WTC11 (cell line): ENCODE results near the gene SP3. TPM values are rescaled to one million over a fixed set of nuclear protein-coding genes. Genes with fewer than 3 reads are reported as not detected.

Source experiments
- ATAC-seq: fragments of 200-7000 bp; cut with Tn5 transposase; 2 replicates; pipeline ENCODE4 v1.10.0; 2021; ENCODE audit warnings: mild to moderate bottlenecking, moderate library complexity
- CTCF ChIA-PET: fragments of 300-600 bp; sonication (Branson Sonifier 250); formaldehyde crosslinking; loops from one replicate; lab custom pipeline; 2021; ENCODE audit warnings: antibody characterized with exemption; lab: Charles Lee
- POLR2A ChIA-PET: fragments of 350-600 bp; sonication (Branson Sonifier 250); formaldehyde crosslinking; loops from one replicate; lab custom pipeline; 2021; ENCODE audit warnings: antibody characterized with exemption; lab: Charles Lee
- DNase-seq: peaks from one replicate; pipeline ENCODE4 v3.0.0; 2021; ENCODE audit warnings: low spot score
- H3K27ac Mint-ChIP-seq: 2 replicates; pipeline ENCODE4 v1.8.0; 2021; ENCODE audit warnings: mixed read lengths
- H3K27me3 Mint-ChIP-seq: 2 replicates; pipeline ENCODE4 v1.8.0; 2021; ENCODE audit warnings: low read depth, mild to moderate bottlenecking, moderate library complexity, mixed read lengths
- H3K36me3 Mint-ChIP-seq: 2 replicates; pipeline ENCODE4 v1.8.0; 2021; ENCODE audit warnings: mixed read lengths
- H3K4me1 Mint-ChIP-seq: 2 replicates; pipeline ENCODE4 v1.8.0; 2022; ENCODE audit warnings: mixed read lengths
- H3K4me3 Mint-ChIP-seq: 2 replicates; pipeline ENCODE4 v1.8.0; 2021; ENCODE audit warnings: mild to moderate bottlenecking, moderate library complexity, mixed read lengths
- H3K9me3 Mint-ChIP-seq: 2 replicates; pipeline ENCODE4 v1.8.0; 2021; ENCODE audit warnings: mixed read lengths
- ATF6 ChIP-seq: sonication (generic); formaldehyde crosslinking; IDR thresholded peaks from 2 replicates; pipeline ENCODE4 v1.8.1; 2023; ENCODE audit warnings: mild to moderate bottlenecking, missing genetic modification reagents
- CBFB ChIP-seq: sonication (generic); formaldehyde crosslinking; IDR thresholded peaks from 2 replicates; pipeline ENCODE4 v1.8.1; 2022; ENCODE audit warnings: mild to moderate bottlenecking, low read depth, missing genetic modification reagents
- E2F1 ChIP-seq: sonication (generic); formaldehyde crosslinking; IDR thresholded peaks from 2 replicates; pipeline ENCODE4 v1.8.0; 2022; ENCODE audit warnings: mild to moderate bottlenecking, missing genetic modification reagents
- ERG ChIP-seq: fragments of 250-450 bp; sonication (Bioruptor Pico); IDR thresholded peaks from 2 replicates; pipeline ENCODE4 v1.8.0; 2021; ENCODE audit warnings: mild to moderate bottlenecking
- ETV6 ChIP-seq: sonication (generic); formaldehyde crosslinking; IDR thresholded peaks from 2 replicates; pipeline ENCODE4 v1.8.1; 2022; ENCODE audit warnings: mild to moderate bottlenecking, missing genetic modification reagents
- FOXJ3 ChIP-seq: sonication (generic); formaldehyde crosslinking; IDR thresholded peaks from 2 replicates; pipeline ENCODE4 v1.9.0; 2021; ENCODE audit warnings: missing genetic modification reagents, mild to moderate bottlenecking, borderline replicate concordance
- FOXK1 ChIP-seq: sonication (generic); formaldehyde crosslinking; IDR thresholded peaks from 2 replicates; pipeline ENCODE4 v1.8.0; 2022; ENCODE audit warnings: mild to moderate bottlenecking, moderate library complexity, missing genetic modification reagents
- MLX ChIP-seq: sonication (generic); formaldehyde crosslinking; IDR thresholded peaks from 2 replicates; pipeline ENCODE4 v1.8.1; 2023; ENCODE audit warnings: mild to moderate bottlenecking, missing genetic modification reagents, moderate library complexity
- NFE2L1 ChIP-seq: sonication (generic); formaldehyde crosslinking; IDR thresholded peaks from 2 replicates; pipeline ENCODE4 v1.8.1; 2023; ENCODE audit warnings: missing genetic modification reagents
- NR3C1 ChIP-seq: sonication (generic); formaldehyde crosslinking; conservative IDR thresholded peaks from 2 replicates; pipeline ENCODE4 v1.8.1; 2023; ENCODE audit warnings: low read depth, mild to moderate bottlenecking, missing genetic modification reagents
- SMAD4 ChIP-seq: sonication (generic); formaldehyde crosslinking; IDR thresholded peaks from 2 replicates; pipeline ENCODE4 v1.8.0; 2022; ENCODE audit warnings: mild to moderate bottlenecking, missing genetic modification reagents
- SP1 ChIP-seq: sonication (generic); formaldehyde crosslinking; conservative IDR thresholded peaks from 2 replicates; pipeline ENCODE4 v1.8.1; 2022; ENCODE audit warnings: missing genetic modification reagents
- STAT6 ChIP-seq: sonication (generic); formaldehyde crosslinking; conservative IDR thresholded peaks from 2 replicates; pipeline ENCODE4 v1.8.1; 2023; ENCODE audit warnings: mild to moderate bottlenecking, low read depth, missing genetic modification reagents, moderate library complexity
- TEAD1 ChIP-seq: sonication (generic); formaldehyde crosslinking; IDR thresholded peaks from 2 replicates; pipeline ENCODE4 v1.8.0; 2022; ENCODE audit warnings: mild to moderate bottlenecking, missing genetic modification reagents
- ZBTB21 ChIP-seq: sonication (generic); formaldehyde crosslinking; IDR thresholded peaks from 2 replicates; pipeline ENCODE4 v1.8.1; 2023; ENCODE audit warnings: mild to moderate bottlenecking, missing genetic modification reagents, borderline replicate concordance
- ZNF425 ChIP-seq: fragments of 250-450 bp; sonication (Bioruptor Pico); conservative IDR thresholded peaks from 2 replicates; pipeline ENCODE4 v1.9.0; 2021; ENCODE audit warnings: mild to moderate bottlenecking
- total RNA-seq: library from RNA; stranded (reverse); gene quantifications from 3 replicates; pipeline ENCODE4 v1.2.3, GENCODE V29; 2021
- TF ChIP-seq, protein P1 (sequence below): fragments of 250-450 bp; sonication (Bioruptor Pico); IDR thresholded peaks from 2 replicates; pipeline ENCODE4 v1.9.0; 2021; ENCODE audit warnings: mild to moderate bottlenecking, borderline replicate concordance
- TF ChIP-seq, protein P2 (sequence below): sonication (generic); formaldehyde crosslinking; IDR thresholded peaks from 2 replicates; pipeline ENCODE4 v1.8.1; 2022; ENCODE audit warnings: mild to moderate bottlenecking, moderate library complexity, missing genetic modification reagents

The SP3 gene
- total RNA-seq, 1 experiment from 2014 or later: 88.5 TPM

DNA sequence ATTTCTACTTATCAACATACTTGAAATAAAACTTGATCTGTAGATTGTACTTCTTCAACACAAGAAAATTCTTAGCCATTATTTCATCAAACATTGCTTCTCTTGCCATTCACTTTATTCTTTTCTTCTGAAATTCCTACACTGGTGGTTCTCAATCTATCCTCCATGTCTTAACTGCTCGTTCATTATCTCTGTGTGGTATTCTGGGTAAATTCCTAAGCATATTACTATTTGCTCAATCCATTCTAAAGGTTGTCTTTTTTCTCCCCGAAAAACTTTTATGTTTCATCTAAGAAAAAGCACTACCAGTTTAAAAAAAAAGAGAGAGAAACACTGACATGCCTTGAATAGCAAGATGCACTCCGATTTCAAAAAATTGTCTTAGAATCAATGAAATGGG, 18.0 kb downstream of the SP3 start:
- no peaks in the 10 kb centered on the region for H3K9me3 Mint-ChIP-seq
- no peak for TF ChIP-seq ERG (CRISPR knock-in tag)
- TF ChIP-seq SP1 (CRISPR knock-in tag): no peak
- no peak for DNase-seq
- peaks cover 24% of the 10 kb centered on the region for H3K4me1 Mint-ChIP-seq
- H3K27me3 Mint-ChIP-seq: no peaks in the 10 kb centered on the region
- no peak for ATAC-seq
- ChIA-PET POLR2A (no interaction called here), CTCF (no interaction called here)
- no peak overlapping the region for H3K4me3 Mint-ChIP-seq
- peak overlapping the region; percentile 59 for H3K27ac Mint-ChIP-seq
- H3K36me3 Mint-ChIP-seq: peaks cover 5% of the 10 kb centered on the region

DNA sequence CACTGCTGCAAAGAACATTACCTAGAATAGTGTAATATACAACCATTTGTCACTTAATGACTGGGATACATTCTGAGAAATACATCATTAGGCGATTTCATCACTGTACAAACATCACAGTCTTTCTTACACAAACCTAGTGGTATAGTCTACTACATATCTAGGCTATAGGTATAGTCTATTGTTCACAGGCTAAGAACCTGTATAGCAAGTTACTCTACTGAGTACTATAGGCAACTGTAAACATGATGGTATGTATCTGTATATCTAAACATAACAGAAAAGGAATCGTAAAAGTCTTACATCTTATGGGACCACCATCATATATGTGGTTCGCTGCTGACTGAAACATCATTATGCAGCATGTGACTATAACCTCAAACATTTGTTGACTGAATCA, 21.4 kb downstream of the SP3 start:
- no peaks in the 10 kb centered on the region for H3K27me3 Mint-ChIP-seq
- no peak overlapping the region for H3K27ac Mint-ChIP-seq
- POLR2A ChIA-PET: no interaction called here
- TF ChIP-seq CBFB (CRISPR knock-in tag) (no peak), TEAD1 (CRISPR knock-in tag) (no peak), ETV6 (no peak), ZBTB21 (CRISPR knock-in tag) (no peak), FOXK1 (CRISPR knock-in tag) (no peak), FOXJ3 (no peak), NFE2L1 (no peak), SMAD4 (CRISPR knock-in tag) (no peak), MLX (CRISPR knock-in tag) (no peak), ZNF425 (CRISPR knock-in tag) (no peak), ATF6 (CRISPR knock-in tag) (no peak), NR3C1 (CRISPR knock-in tag) (no peak), STAT6 (CRISPR knock-in tag) (no peak), E2F1 (no peak)
- TF ChIP-seq, protein P1, sequence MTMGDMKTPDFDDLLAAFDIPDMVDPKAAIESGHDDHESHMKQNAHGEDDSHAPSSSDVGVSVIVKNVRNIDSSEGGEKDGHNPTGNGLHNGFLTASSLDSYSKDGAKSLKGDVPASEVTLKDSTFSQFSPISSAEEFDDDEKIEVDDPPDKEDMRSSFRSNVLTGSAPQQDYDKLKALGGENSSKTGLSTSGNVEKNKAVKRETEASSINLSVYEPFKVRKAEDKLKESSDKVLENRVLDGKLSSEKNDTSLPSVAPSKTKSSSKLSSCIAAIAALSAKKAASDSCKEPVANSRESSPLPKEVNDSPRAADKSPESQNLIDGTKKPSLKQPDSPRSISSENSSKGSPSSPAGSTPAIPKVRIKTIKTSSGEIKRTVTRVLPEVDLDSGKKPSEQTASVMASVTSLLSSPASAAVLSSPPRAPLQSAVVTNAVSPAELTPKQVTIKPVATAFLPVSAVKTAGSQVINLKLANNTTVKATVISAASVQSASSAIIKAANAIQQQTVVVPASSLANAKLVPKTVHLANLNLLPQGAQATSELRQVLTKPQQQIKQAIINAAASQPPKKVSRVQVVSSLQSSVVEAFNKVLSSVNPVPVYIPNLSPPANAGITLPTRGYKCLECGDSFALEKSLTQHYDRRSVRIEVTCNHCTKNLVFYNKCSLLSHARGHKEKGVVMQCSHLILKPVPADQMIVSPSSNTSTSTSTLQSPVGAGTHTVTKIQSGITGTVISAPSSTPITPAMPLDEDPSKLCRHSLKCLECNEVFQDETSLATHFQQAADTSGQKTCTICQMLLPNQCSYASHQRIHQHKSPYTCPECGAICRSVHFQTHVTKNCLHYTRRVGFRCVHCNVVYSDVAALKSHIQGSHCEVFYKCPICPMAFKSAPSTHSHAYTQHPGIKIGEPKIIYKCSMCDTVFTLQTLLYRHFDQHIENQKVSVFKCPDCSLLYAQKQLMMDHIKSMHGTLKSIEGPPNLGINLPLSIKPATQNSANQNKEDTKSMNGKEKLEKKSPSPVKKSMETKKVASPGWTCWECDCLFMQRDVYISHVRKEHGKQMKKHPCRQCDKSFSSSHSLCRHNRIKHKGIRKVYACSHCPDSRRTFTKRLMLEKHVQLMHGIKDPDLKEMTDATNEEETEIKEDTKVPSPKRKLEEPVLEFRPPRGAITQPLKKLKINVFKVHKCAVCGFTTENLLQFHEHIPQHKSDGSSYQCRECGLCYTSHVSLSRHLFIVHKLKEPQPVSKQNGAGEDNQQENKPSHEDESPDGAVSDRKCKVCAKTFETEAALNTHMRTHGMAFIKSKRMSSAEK: no peak
- TF ChIP-seq, protein P2, sequence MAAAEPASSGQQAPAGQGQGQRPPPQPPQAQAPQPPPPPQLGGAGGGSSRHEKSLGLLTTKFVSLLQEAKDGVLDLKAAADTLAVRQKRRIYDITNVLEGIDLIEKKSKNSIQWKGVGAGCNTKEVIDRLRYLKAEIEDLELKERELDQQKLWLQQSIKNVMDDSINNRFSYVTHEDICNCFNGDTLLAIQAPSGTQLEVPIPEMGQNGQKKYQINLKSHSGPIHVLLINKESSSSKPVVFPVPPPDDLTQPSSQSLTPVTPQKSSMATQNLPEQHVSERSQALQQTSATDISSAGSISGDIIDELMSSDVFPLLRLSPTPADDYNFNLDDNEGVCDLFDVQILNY (CRISPR knock-in tag): no peak

More for the DNA sequence above, 21.4 kb downstream of the SP3 start:
- no peak for DNase-seq
- no peak for ATAC-seq
- Mint-ChIP-seq H3K4me1 (peaks cover 33% of the 10 kb centered on the region), H3K36me3 (peaks cover 2% of the 10 kb centered on the region), H3K9me3 (no peaks in the 10 kb centered on the region), H3K4me3 (no peak overlapping the region)
- CTCF ChIA-PET: no interaction called here
